HCT116 (cell line): Measurements from ENCODE around the gene IGFALS. TPM values are rescaled to one million over a fixed set of nuclear protein-coding genes. Genes with fewer than 3 reads are reported as not detected.
A peak's percentile ranks its signal among the peaks of the same experiment; 100 is the strongest.

Source experiments
- ATAC-seq: fragments of 200-7000 bp; cut with Tn5 transposase; 2 replicates; pipeline ENCODE4 v1.9.1; 2020; ENCODE audit warnings: mild to moderate bottlenecking, moderate library complexity
- BruUV-seq: library from RNA; stranded (reverse); fragments of 400-500 nt; replicated peaks from 2 replicates; lab custom pipeline; 2021; lab: Mats Ljungman, UMichigan
- CTCF ChIA-PET: fragments of 300-600 bp; sonication (Branson Sonifier 250); formaldehyde crosslinking; loops from one replicate; lab custom pipeline; 2021; ENCODE audit warnings: antibody characterized with exemption; lab: Charles Lee
- POLR2A ChIA-PET: fragments of 300-600, 350-600 bp; sonication (Branson Sonifier 250); formaldehyde crosslinking; loops from one replicate; lab custom pipeline; 2021; ENCODE audit warnings: antibody characterized with exemption; lab: Charles Lee
- RAD21 ChIA-PET, 2 experiments: fragments of 300-600 bp; sonication (Branson Sonifier 250); formaldehyde crosslinking; loops; one replicate each; lab custom pipeline; 2023; ENCODE audit warnings: low total read pairs in 2 of 2; ENCODE audit not compliant: uncharacterized antibody in 2 of 2, unreplicated experiment in 2 of 2, low non-redundant PET in 1 of 2; lab: Charles Lee
- DNase-seq: peaks from one replicate; pipeline ENCODE4 v3.0.0-alpha.2; 2010; ENCODE audit warnings: low read depth, low spot score
- H2AFZ ChIP-seq: fragments of 200-600 bp; shearing (Covaris generic), sonication (generic); 2 replicates; pipeline ENCODE4 v1.6.1; 2017; ENCODE audit warnings: low read depth, mixed run types, mixed read lengths, antibody characterized with exemption, low read length; ENCODE audit not compliant: poor library complexity, severe bottlenecking
- H3K27ac ChIP-seq: 2 replicates; pipeline ENCODE4 v1.5.1; 2012; ENCODE audit warnings: low read depth, low read length
- H3K27me3 ChIP-seq: fragments of 200-600 bp; sonication (generic); 2 replicates; pipeline ENCODE4 v1.6.1; 2016; ENCODE audit warnings: mixed run types, low read length, mixed read lengths; ENCODE audit not compliant: insufficient read depth
- H3K36me3 ChIP-seq, 2 experiments: fragments of 200-500 bp in 1 of 2; fragments of 200-600 bp in 1 of 2; sonication (Bioruptor generic) in 1 of 2; sonication (generic) in 1 of 2; 2 replicates each; pipeline versions ENCODE4 v1.5.1 to v1.6.1; 2014 to 2016; ENCODE audit warnings: low read length in 2 of 2, inconsistent platforms in 1 of 2, mixed read lengths in 1 of 2, mixed run types in 1 of 2; ENCODE audit not compliant: insufficient read depth in 2 of 2, control insufficient read depth in 1 of 2
- H3K4me1 ChIP-seq, 2 experiments: fragments of 200-600 bp in 1 of 2; sonication (generic) in 1 of 2; 2 replicates each; pipeline versions ENCODE4 v1.5.1 to v1.6.1; 2012 to 2017; ENCODE audit warnings: low read length in 2 of 2, inconsistent platforms in 1 of 2, mild to moderate bottlenecking in 1 of 2, mixed read lengths in 1 of 2, mixed run types in 1 of 2, moderate library complexity in 1 of 2; ENCODE audit not compliant: insufficient read depth in 2 of 2, control insufficient read depth in 1 of 2
- H3K4me2 ChIP-seq: fragments of 200-600 bp; sonication (generic); 2 replicates; pipeline ENCODE4 v1.6.1; 2017; ENCODE audit warnings: mixed run types, low read length, mixed read lengths
- H3K4me3 ChIP-seq, 2 experiments: fragments of 200-600 bp in 1 of 2; sonication (generic) in 1 of 2; replicated peaks in 1 of 2; 2 replicates each; pipeline ENCODE4 v1.5.1; 2011 to 2016; ENCODE audit warnings: low read length in 2 of 2, control low read depth in 1 of 2, low read depth in 1 of 2, mild to moderate bottlenecking in 1 of 2, mixed read lengths in 1 of 2, mixed run types in 1 of 2
- H3K79me2 ChIP-seq: fragments of 200-600 bp; sonication (generic); 2 replicates; pipeline ENCODE4 v1.6.1; 2017; ENCODE audit warnings: mild to moderate bottlenecking, mixed run types, low read length, moderate library complexity, mixed read lengths; ENCODE audit not compliant: insufficient read depth
- H3K9ac ChIP-seq: fragments of 200-600 bp; sonication (generic); 2 replicates; pipeline ENCODE4 v1.6.1; 2016; ENCODE audit warnings: low read length, mixed read lengths
- H3K9me2 ChIP-seq: fragments of 200-600 bp; sonication (generic), shearing (Covaris generic); 2 replicates; pipeline ENCODE4 v1.6.1; 2017; ENCODE audit warnings: mixed run types, mild to moderate bottlenecking, moderate library complexity; ENCODE audit not compliant: insufficient read depth
- H3K9me3 ChIP-seq, 2 experiments: fragments of 200-500 bp in 1 of 2; fragments of 200-600 bp in 1 of 2; sonication (Bioruptor generic) in 1 of 2; sonication (generic) in 1 of 2; 2 replicates each; pipeline ENCODE4 v1.6.1; 2014 to 2017; ENCODE audit warnings: low read length in 2 of 2, mixed read lengths in 2 of 2, inconsistent platforms in 1 of 2, low read depth in 1 of 2, mild to moderate bottlenecking in 1 of 2, mixed run types in 1 of 2, moderate library complexity in 1 of 2; ENCODE audit not compliant: control insufficient read depth in 1 of 2, insufficient read depth in 1 of 2
- H4K20me1 ChIP-seq: fragments of 200-600 bp; sonication (generic), shearing (Covaris generic); 2 replicates; pipeline ENCODE4 v1.6.1; 2017; ENCODE audit warnings: mixed run types, mild to moderate bottlenecking, moderate library complexity; ENCODE audit not compliant: insufficient read depth
- EGR1 ChIP-seq: IDR thresholded peaks from 2 replicates; pipeline ENCODE4 v1.6.1; 2012; ENCODE audit warnings: low read depth
- EZH2 ChIP-seq: fragments of 200-600 bp; sonication (generic); IDR thresholded peaks from 2 replicates; pipeline ENCODE4 v1.6.1; 2017; ENCODE audit warnings: antibody characterized with exemption, mixed run types
- FOSL1 ChIP-seq: IDR thresholded peaks from 2 replicates; pipeline ENCODE4 v1.6.1; 2012; ENCODE audit warnings: low read depth
- JUND ChIP-seq: IDR thresholded peaks from 2 replicates; pipeline ENCODE4 v1.6.1; 2012
- POLR2A ChIP-seq: IDR thresholded peaks from 2 replicates; pipeline ENCODE4 v1.7.0; 2011; ENCODE audit warnings: borderline replicate concordance; ENCODE audit not compliant: insufficient read depth, insufficient read length; ENCODE audit errors: extremely low read depth
- POLR2AphosphoS5 ChIP-seq: IDR thresholded peaks from 2 replicates; pipeline ENCODE4 v1.6.1; 2011; ENCODE audit warnings: mild to moderate bottlenecking, low read depth, low read length, moderate library complexity
- SP1 ChIP-seq: IDR thresholded peaks from 2 replicates; pipeline ENCODE4 v1.6.1; 2012; ENCODE audit warnings: low read depth
- ZNF274 ChIP-seq: fragments of 200-500 bp; sonication (Bioruptor generic); IDR thresholded peaks from 2 replicates; pipeline ENCODE4 v1.6.1; 2014; ENCODE audit warnings: mild to moderate bottlenecking, low read depth, low read length, inconsistent platforms
- intact Hi-C: fragments of 100-400 bp; cut with micrococcal nuclease; formaldehyde crosslinking; loops from 2 replicates; pipeline ENCODE4 v1.10.0; 2022
- total RNA-seq: library from RNA; stranded (reverse); gene quantifications from one replicate; pipeline ENCODE4 v1.2.1, GENCODE V29; 2021; ENCODE audit not compliant: unreplicated experiment
- TF ChIP-seq, protein P1 (sequence below): IDR thresholded peaks from 2 replicates; pipeline ENCODE4 v1.6.1; 2011; ENCODE audit warnings: mild to moderate bottlenecking, low read length, moderate library complexity; ENCODE audit not compliant: insufficient replicate concordance; ENCODE audit errors: extremely low read depth
- TF ChIP-seq, protein P2 (sequence below): IDR thresholded peaks from 2 replicates; pipeline ENCODE4 v1.6.1; 2012; ENCODE audit warnings: low read depth

Gene IGFALS
- total RNA-seq, 1 experiment from 2014 or later: 0.10 TPM

DNA sequence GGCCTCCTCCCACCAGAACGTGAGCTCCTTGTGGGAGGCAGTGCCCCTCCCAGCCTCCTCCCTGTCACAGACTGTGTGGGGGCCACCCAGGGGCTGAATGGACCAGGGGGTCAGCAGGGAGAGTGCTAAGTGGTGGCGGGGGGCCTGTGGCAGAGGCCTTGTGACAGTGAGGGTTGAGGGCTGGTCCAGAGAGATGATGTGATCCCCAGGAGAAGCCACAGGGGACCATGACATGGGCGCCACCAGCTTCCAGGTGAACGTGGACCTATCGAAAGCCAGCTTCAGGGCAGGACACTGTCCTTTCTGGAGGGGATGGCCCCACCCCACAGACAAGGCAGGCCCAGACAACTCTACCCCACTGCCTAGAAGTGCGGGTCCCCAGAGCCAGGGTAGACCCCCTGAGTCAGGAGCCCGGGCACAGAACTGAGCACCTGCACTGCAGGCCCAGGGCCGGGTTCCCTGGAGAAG, 14.2 kb downstream of the IGFALS start (continued):
- TF ChIP-seq, protein P1, sequence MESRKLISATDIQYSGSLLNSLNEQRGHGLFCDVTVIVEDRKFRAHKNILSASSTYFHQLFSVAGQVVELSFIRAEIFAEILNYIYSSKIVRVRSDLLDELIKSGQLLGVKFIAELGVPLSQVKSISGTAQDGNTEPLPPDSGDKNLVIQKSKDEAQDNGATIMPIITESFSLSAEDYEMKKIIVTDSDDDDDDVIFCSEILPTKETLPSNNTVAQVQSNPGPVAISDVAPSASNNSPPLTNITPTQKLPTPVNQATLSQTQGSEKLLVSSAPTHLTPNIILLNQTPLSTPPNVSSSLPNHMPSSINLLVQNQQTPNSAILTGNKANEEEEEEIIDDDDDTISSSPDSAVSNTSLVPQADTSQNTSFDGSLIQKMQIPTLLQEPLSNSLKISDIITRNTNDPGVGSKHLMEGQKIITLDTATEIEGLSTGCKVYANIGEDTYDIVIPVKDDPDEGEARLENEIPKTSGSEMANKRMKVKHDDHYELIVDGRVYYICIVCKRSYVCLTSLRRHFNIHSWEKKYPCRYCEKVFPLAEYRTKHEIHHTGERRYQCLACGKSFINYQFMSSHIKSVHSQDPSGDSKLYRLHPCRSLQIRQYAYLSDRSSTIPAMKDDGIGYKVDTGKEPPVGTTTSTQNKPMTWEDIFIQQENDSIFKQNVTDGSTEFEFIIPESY: no peak
- TF ChIP-seq JUND (no peak), SP1 (no peak), EZH2 (no peak), EGR1 (no peak), ZNF274 (no peak)

DNA sequence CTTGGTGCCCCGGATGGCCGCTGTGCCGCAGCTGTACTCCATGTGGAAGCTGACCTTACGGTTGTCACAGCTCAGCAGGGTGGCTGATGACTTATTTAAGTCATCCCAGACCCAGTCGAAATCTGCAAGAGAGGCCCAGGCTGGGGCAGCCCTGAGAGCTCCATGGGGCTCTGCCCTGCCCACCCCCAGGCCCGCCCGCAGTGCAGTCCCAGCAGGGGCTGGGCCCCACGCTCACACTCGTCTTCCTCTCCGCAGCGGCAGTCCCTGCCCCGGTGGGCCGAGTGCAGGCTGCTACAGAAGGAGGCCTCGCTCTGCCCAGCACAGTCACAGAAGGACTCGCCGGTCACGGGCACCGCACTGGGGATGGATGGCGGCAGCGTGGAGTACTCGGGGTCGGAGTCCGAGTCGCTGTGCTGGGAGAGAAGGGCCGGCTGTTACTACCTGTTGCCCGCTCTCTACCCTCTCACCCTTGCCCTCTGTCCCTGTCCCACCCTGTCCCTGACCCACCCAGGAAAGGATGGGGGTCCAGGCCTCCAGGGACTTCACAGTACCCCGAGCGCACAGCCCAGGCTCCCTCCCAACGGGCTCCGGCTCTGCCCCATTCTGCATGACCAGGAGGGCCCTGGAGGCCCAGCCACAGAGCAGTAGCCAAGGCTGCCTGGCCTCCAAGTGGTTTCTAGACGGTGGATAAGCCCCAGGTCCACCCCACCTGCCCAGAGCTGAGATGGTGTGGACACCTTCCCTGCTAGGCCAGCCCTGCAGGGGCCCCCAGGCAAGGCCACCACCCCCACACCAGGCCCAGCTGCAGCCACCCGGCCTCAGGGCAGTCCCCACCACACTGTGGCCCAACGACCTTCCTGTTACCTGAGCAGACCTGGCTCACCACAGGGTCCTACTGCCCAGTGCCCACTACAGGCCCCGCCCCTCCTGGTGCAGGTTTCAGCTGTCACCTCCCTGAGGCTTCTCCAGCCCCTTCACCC, 15.0 kb downstream of the IGFALS start:
- peak overlapping the region; percentile 24; the same call in 1 of the 2 replicates for H3K27ac ChIP-seq
- no peaks in the 10 kb centered on the region for H3K27me3 ChIP-seq
- H3K79me2 ChIP-seq: peaks cover 33% of the 10 kb centered on the region
- RAD21 ChIA-PET: no interaction called here
- no peaks in the 10 kb centered on the region for H3K9me3 ChIP-seq
- no TSS peak for BruUV-seq
- no peak overlapping the region for H3K4me2 ChIP-seq
- H3K4me1 ChIP-seq: peaks cover 6 to 29% of the 10 kb centered on the region in 2 experiments
- no peaks in the 10 kb centered on the region for H3K9me2 ChIP-seq
- TF ChIP-seq FOSL1 (no peak), POLR2AphosphoS5 (0 out of 2 replicates have a peak, but pooled peaks have one; percentile 25), POLR2A (peak; percentile 49)
- TF ChIP-seq, protein P2, sequence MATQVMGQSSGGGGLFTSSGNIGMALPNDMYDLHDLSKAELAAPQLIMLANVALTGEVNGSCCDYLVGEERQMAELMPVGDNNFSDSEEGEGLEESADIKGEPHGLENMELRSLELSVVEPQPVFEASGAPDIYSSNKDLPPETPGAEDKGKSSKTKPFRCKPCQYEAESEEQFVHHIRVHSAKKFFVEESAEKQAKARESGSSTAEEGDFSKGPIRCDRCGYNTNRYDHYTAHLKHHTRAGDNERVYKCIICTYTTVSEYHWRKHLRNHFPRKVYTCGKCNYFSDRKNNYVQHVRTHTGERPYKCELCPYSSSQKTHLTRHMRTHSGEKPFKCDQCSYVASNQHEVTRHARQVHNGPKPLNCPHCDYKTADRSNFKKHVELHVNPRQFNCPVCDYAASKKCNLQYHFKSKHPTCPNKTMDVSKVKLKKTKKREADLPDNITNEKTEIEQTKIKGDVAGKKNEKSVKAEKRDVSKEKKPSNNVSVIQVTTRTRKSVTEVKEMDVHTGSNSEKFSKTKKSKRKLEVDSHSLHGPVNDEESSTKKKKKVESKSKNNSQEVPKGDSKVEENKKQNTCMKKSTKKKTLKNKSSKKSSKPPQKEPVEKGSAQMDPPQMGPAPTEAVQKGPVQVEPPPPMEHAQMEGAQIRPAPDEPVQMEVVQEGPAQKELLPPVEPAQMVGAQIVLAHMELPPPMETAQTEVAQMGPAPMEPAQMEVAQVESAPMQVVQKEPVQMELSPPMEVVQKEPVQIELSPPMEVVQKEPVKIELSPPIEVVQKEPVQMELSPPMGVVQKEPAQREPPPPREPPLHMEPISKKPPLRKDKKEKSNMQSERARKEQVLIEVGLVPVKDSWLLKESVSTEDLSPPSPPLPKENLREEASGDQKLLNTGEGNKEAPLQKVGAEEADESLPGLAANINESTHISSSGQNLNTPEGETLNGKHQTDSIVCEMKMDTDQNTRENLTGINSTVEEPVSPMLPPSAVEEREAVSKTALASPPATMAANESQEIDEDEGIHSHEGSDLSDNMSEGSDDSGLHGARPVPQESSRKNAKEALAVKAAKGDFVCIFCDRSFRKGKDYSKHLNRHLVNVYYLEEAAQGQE: no peak
- TF ChIP-seq, all 23 proteins: peak for 2
- no peak overlapping the region for H3K4me3 ChIP-seq
- H4K20me1 ChIP-seq: no peaks in the 10 kb centered on the region
- ChIA-PET POLR2A (no interaction called here), CTCF (no interaction called here)
- H2AFZ ChIP-seq: no peak overlapping the region
- DNase-seq (no peak), ATAC-seq (no peak)
- no peak overlapping the region for H3K9ac ChIP-seq
- no peaks in the 10 kb centered on the region; a peak in 2 of 4 replicates for H3K36me3 ChIP-seq
- intact Hi-C loops: no loop called here
